GM21423 (cell line): Measurements from ENCODE around the gene PODNL1.

Source experiments
- ATAC-seq: cut with Tn5 transposase; IDR thresholded peaks from one replicate; pipeline ENCODE4 v1.9.1; 2021; ENCODE audit warnings: mild to moderate bottlenecking, moderate library complexity; ENCODE audit not compliant: unreplicated experiment

The PODNL1 gene

DNA sequence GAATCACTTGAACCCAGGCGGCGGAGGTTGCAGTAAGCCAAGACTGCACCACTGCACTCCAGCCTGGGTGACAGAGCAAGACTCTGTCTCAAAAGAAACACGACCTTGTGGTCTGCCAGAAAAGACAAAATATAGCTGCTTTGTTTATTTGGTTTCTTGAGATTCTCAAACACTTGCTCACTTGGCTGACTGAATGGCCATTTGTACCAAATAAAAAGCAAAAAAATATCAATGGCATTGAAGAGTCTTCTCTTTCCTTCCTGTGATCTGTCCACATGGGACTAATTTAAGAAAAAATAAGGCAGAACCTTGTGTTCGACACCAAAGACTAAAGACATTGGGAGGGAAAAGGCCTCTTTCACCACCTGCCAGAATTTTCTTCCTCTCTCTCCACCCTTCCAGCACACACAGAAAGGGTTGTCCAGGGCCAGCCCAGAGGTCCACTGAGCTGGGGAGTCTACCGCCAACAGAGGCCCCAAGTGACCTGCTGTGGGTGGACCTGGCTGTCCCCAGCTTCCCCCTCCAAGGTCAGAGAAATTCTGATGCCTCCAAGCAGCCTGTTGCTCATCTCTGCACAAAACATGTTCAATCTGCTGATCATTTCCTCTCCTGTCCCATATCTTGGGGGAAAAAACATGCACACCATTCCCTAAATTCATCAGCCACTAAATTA, 38.2 kb downstream of the PODNL1 start:
- no peak for ATAC-seq

DNA sequence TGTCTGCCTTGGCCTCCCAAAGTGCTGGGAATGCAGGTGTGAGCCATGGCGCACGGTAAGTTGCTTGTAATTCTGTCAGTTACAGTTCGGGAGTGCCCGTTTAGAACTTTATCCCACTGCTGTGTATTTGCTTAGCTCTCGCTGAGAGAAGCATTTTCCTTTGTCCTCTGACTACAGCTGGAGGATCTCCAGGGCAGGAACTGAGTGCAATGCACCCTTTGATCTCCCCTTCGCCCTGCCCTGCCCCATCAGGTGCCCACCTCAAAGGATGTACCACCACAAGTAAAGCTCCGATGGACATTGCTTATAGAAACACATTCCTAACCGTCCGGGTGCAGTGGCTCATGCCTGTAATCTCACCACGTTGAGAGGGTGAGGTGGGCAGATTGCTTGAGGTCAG, 38.8 kb downstream of the PODNL1 start:
- ATAC-seq: no peak

DNA sequence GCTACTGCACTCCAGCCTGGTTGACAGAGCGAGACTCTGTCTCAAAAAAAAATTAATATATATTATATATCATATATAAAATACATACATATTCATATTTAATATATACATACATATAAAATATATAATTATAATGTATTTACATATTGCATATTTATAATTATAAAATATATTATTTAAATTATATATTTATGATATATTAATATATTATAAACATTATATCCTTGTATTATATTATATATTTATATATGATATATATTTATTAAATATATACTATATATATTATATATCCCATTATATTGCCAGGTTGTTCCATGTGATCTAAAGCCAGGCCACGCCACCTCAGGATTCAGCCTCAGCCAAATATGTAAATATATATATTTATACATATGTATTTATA, 42.0 kb downstream of the PODNL1 start:
- ATAC-seq: no peak

DNA sequence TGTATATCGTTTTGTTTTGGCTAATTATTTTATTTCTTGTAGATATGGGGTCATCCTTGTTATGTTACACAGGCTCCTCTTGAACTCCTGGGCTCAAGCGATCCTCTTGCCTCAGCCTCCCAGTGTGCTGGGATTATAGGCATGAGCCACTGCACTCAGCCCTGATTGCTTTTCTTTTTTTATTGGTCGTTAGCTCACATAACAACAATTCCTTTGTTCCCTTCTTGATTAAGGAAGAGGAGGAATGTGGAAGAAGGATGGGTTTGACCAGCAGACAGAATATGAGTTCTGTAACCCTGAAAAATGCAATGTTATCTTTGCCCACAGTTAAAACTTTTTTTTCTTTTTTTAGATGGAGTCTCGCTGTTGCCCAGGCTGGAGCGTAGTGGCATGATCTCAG, 43.7 kb downstream of the PODNL1 start:
- ATAC-seq: no peak

DNA sequence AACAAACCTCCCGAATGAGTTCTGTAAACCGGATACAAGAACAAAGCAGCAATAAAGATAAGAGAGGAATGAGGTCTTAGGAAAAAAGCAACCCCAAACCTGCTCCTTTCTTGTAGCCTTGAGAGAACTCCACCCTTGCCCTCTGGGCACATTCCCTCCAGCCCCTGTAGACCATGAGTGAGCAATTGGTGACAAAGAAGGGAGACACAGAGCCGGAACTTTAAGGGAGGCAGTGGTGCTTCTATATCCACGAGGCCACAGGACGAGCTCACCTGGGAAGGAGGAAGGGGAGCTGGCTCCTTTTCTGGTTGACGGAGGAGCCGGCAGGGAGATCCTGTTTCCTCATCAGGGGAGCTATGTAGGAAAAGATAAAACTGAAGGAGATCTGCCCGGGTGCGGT, 45.3 kb downstream of the PODNL1 start:
- ATAC-seq: no peak

DNA sequence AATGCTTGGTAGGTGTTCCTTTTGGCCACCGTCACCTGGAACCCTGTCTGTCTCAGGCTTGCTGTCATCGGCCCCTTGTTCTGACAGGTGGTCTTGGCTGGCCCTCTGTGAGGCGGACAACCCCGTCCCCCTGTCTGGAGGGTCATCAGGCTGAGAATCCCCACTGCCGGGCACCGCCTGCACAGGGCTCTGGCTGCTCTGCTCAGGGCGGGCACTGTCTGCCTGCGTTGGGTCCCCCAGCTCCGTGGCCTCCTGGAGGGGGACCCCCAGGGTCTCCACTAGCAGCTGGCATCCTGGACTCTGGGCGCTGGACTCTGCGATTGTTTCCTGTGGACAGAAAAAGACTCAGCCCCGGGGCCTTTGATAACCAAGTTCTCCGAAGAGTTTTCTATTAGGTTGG, 48.1 kb downstream of the PODNL1 start:
- no peak for ATAC-seq

DNA sequence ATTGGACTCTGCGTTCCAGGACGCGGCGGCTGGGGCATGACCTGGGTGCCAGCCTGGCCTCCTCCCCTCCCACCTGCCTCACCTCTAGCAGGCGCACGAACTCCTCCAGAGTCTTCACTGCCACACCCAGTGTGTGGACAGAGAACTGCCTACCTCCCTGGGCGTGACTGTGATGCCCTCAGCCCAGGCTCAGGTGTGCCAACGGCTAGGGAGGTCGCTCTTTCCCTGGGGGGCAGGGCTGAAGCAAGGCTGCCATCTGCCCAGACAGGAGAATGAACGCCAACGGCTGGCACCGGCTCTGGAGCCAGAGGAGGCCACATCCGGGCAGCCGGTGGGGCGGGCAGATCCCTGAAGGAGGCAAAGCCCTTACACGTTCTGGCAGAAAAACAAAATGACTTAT, 49.9 kb downstream of the PODNL1 start:
- no peak for ATAC-seq

DNA sequence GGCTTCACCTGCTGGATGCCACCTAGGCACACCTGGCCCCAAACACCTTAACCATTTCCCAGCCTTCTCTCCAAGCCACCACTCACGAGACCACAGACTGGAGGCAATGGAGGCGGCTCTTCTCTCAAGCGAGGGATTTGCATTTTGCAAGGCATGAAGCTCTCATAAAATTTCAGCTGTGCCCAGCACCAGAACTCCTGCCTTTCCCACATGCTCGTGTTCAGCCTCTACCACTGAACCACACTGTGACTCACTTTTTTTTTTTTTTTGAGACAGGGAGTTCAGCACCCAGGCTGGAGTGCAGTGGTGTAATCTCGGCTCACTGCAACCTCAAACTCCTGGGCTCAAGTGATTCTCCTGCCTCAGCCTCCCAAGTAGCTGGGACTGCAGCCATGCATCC, 50.7 kb downstream of the PODNL1 start:
- ATAC-seq: no peak

DNA sequence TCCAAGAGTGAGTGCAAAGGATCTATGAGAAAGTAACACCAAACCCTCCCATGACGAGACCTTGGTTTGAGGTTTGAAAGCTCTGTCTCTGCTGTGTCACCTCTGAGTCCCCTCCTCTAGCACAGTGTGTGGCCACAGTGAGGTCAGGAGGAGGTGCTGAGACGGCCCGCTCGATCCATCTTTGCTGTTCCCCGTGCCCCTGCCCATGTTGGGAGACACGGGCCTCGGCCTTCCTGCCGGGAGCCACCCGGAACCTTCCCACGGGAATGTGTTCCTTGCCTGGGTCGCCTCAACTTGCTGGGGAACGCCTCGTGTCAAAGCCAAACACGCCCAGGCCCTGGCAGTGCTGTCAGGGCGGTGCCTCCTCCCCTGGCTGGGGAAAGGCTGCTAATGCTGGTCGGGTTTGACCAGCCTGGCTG, 51.2 kb downstream of the PODNL1 start:
- ATAC-seq: no peak

DNA sequence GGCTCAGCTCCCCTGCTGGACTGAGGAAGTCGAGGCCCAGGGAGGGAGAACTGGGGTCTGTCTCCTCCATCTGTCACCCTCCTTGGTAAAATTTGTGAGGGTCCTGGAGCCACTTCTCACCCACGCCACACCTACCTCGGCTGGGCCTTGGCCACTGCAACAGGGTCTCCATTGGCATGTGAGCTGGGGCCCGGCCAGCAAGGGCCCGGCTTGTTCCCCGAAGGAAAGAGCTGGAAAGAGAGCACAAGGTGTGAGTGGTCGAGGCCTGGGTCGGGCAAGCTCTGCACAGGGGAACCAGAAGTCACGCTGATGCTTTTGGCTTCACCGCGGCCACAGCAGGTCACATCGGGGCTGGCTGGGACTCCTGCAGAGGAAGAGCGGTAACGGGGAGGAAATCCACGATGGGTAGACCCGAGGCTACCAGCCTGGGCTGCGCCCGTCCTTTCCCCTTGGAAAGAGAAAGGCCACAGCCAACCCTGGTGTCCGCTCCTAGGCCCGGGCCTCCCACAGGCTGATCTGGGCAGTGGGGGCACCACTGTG, 52.3 kb downstream of the PODNL1 start:
- ATAC-seq: no peak

DNA sequence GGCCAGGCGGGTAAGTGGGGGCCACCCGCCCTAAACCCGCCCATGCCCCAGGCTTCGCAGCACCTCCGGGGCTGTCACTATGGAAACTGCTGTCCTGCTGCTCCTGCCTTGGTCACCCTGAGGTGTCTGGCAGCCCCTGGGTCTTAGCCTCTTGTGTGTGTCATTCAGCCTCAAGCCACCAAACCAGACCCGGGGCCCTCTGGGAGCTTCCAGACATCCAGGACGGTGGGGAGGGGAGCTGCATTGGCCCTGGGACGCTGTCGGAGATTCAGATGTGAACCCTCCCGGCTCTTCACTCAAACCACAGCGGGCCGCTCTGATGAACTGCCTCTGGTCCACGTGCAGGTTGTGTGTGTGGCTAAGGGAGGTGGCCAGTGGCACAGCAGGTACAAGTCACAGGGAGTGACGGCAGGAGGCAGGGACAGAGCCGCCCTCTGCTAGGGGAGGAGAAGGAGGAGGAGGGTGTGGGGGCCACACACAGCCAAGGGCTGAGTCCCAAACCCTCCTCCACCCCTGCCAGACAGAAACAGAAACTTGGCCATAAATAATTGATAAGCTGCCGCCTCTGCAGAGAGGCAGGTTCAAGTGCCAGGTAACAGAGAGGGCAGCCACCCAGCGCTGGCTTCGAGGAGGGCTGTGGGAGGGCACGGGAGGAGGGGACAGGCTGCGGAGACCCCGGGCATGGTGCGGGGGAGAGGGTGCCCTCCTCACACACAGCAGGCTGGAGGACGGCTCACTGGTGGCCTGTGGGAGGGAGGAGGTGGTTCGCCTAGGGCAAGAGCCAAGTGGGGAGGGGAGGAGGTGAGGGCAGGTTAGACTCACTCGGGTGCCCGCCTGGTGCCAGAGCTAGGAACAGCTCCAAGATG, 53.3 kb downstream of the PODNL1 start:
- ATAC-seq: no peak

DNA sequence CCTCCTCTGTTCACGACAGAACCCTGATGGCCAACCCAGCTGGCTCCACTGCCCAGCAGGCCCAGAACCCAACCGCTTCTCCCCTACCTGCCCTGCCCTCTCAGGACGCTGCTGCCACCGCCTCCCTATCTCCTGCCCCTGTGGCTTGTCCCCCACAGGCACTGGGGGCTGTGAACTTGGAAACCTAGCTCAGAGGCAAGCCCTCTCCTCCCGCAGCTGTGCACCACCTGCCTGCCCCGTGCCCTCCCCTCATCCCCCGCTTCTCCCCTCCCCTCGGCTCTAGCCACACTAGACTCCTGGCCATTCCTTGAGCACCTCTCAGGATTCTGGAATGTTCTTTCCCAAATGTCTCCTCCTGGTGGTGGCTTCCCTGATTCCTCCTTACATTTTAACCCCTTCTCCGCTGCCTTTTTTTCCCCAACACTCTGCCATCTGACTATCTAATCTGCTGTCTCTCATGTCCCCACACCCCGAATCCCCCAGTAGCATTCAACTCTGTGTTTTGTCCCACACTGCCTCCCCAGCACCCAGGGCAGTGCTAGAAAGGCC, 54.6 kb downstream of the PODNL1 start:
- no peak for ATAC-seq

DNA sequence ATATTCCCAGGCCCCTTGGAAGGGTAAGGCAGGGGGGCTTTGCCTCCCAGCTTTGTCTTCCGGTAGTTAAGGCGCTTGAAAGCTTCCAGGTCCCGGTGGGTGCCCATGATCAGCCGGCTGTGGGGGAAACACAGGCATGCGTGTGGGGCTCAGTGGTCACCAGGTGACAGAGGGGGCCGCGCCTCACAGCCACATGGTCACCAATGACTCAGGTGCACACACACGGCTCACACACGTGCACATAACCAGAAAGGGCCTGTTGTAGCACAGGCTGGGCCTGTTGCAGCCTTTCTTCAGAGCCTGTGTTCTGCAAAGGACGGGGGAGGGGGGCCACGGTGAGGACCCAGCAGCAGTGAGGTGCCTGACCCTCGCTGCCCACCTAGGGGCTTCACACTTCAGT, 55.4 kb downstream of the PODNL1 start:
- ATAC-seq: no peak

DNA sequence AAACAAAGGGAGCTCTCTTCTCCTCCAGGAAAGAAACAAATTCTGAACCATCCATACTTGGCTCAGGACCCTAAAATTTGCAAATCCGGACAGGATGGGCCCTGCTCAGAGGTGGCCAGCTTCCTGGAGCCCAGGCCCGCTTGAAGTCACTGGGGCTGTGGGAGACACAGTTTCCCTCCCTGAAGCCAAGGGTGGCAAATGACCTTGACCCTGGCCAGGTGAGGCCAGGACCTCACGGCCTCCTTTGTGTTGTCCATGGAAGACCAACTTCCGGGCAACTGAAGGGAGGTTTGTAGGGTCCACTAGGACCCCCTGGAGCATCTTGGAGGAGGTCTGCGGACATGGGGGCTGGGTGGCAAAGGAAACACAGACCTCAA, 55.8 kb downstream of the PODNL1 start:
- no peak for ATAC-seq

DNA sequence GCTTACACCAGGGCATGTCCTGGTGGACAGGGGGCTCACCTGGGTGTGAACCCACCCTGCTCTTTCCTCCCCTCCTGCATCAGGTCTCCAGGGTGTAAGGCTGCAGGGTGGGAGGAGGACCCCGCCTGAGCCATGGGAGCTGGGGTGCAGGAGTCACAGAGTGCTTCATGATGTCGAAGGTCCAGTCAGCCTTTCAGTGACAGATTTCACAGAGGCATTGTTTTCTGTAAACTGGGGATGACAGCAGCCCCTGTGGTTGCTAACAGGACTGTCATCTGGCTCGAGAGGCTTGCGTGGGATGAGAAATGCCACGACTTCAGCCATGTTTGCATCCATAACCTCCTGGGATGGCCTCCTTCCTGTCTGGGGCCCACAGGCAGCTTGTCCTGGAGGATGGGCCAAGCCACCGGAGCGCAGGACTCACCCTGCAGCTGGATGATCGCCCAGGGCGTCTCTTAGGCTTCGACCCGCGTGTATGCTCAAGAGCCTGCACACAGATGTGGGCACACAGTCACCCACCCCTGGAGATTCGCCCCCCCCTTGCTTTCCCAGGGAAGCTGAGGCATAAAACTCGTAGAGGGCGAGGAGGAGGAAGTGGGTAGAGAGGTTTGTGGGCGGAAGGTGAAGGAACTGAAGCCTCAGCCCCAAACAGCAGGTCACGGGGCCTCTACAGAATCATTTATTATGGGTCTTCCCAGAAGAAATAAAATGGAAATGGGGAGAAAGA, 56.4 kb downstream of the PODNL1 start:
- ATAC-seq: no peak

DNA sequence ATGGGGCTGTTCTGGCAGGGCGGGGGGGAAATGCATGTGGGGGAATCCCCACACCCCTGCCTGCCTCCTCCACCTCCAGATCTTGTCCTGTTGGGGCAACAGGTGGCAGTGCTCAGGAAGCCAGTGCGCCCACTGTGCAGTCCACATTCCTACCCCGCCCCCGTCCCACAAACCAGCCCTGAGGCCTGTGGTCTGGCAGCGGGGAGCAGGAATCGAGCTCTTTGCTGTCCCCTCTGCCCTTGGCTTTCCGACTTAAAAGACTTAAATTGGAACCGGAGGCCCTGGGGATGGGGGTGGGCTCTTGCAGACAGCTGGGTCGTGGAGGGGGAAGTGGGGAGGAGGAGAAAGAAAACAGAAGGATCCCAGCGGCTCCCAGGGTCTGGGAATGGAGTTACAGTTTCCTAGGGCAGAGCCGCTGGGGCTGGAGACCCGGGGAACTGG, 56.9 kb downstream of the PODNL1 start:
- no peak for ATAC-seq
